Ovary (tissue), 3 donors: Measurements from ENCODE around the gene USF1.

ENCODE experiments used
- EP300 ChIP-seq: sonication (generic); formaldehyde crosslinking; IDR thresholded peaks from one replicate; pipeline ENCODE4 v1.6.1; 2017; ENCODE audit warnings: antibody characterized with exemption
- POLR2A ChIP-seq: fragments of 450-650 bp; IDR thresholded peaks from one replicate; pipeline ENCODE4 v1.6.1; 2017; ENCODE audit warnings: antibody characterized with exemption, mild to moderate bottlenecking, moderate library complexity
- TF ChIP-seq, protein P1 (sequence below), 3 donors: fragments of 450-650 bp in 2 of 3; fragments of 200-600 bp in 1 of 3; IDR thresholded peaks; one replicate each; pipeline versions ENCODE4 v1.5.1 to v1.8.0; 2016 to 2022; ENCODE audit warnings: antibody characterized with exemption in 3 of 3, mild to moderate bottlenecking in 1 of 3
- donor health status: DM: no; HTN: no; CAD: no.

DNA sequence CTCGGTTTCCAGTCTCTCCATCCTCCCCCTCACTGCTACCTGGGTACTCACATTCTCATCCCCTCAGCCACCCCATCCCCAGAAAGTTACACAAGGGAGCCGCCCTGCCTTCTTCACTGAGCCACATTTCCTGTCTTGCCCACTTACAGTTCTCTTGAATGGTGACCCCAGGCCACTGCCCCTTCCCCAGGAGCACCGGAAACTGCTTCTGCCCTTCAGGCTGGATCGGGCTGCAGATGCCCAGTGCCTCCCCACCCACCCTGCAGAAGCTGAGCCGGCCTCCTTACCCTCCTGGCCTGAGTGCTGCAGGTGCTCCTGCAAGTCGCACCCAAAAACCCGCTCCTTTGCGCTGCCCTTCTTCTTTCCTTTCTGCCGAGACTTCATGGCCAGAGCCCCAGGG is 23.5 kb upstream of the USF1 start:
- no peak for TF ChIP-seq EP300
- TF ChIP-seq, protein P1, sequence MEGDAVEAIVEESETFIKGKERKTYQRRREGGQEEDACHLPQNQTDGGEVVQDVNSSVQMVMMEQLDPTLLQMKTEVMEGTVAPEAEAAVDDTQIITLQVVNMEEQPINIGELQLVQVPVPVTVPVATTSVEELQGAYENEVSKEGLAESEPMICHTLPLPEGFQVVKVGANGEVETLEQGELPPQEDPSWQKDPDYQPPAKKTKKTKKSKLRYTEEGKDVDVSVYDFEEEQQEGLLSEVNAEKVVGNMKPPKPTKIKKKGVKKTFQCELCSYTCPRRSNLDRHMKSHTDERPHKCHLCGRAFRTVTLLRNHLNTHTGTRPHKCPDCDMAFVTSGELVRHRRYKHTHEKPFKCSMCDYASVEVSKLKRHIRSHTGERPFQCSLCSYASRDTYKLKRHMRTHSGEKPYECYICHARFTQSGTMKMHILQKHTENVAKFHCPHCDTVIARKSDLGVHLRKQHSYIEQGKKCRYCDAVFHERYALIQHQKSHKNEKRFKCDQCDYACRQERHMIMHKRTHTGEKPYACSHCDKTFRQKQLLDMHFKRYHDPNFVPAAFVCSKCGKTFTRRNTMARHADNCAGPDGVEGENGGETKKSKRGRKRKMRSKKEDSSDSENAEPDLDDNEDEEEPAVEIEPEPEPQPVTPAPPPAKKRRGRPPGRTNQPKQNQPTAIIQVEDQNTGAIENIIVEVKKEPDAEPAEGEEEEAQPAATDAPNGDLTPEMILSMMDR (IDR thresholded peaks at IDR 0.05), result no peak
- no peak for TF ChIP-seq POLR2A
